ENCODE data around the gene COL8A2. TPM values are rescaled to one million over a fixed set of nuclear protein-coding genes. Genes with fewer than 3 reads are reported as not detected.

The COL8A2 gene
- total RNA-seq, 1 experiment from 2014 or later = not detected

- POLR2A ChIA-PET = interaction anchor here (1.0 kb wide), 1 partner anchor 26 kb away, joined by 6 read pairs; no protein-coding TSS in a partner anchor
- Mint-ChIP-seq H3K4me1 (ENCODE audit: insufficient read depth, unreplicated experiment) (no peaks in the 10 kb centered on the region), H3K27ac (ENCODE audit: low read depth, unreplicated experiment) (no peak overlapping the region), H3K9me3 (ENCODE audit: unreplicated experiment) (no peaks in the 10 kb centered on the region), H3K27me3 (ENCODE audit: insufficient read depth, unreplicated experiment) (no peaks in the 10 kb centered on the region), H3K4me3 (ENCODE audit: unreplicated experiment) (no peak overlapping the region), H3K36me3 (ENCODE audit: insufficient read depth, unreplicated experiment) (peaks cover 14% of the 10 kb centered on the region)
- no peak for DNase-seq (ENCODE audit: unreplicated experiment)
- TF ChIP-seq CTCF (IDR thresholded peaks at IDR 0.05; ENCODE audit: unreplicated experiment) = no peak
- no TSS peak for BruUV-seq (replicated peaks)
- CTCF ChIA-PET = interaction anchor here (0.6 to 2.4 kb wide), 8 partner anchors 9 to 397 kb away, joined by 3 to 5 read pairs (median 3); partner anchors contain the start of genes EVA1B and TRAPPC3
- intact Hi-C loops (cut with micrococcal nuclease) = no loop called here
Measured at GRCh38 chr1:36086529-36087232, 38.3 kb downstream of the COL8A2 start.

GRCh38 chr1:36085686-36086526 lies 39.1 kb downstream of the COL8A2 start:
- TF ChIP-seq CTCF (IDR thresholded peaks at IDR 0.05; ENCODE audit: unreplicated experiment) = no peak
- no TSS peak for BruUV-seq (replicated peaks)
- Mint-ChIP-seq H3K36me3 (ENCODE audit: insufficient read depth, unreplicated experiment) (peaks cover 8% of the 10 kb centered on the region), H3K27ac (ENCODE audit: low read depth, unreplicated experiment) (no peak overlapping the region), H3K4me1 (ENCODE audit: insufficient read depth, unreplicated experiment) (peaks cover under 1% of the 10 kb centered on the region), H3K4me3 (ENCODE audit: unreplicated experiment) (no peak overlapping the region), H3K9me3 (ENCODE audit: unreplicated experiment) (no peaks in the 10 kb centered on the region), H3K27me3 (ENCODE audit: insufficient read depth, unreplicated experiment) (no peaks in the 10 kb centered on the region)
- ChIA-PET CTCF (interaction anchor here (1.1 to 2.4 kb wide), 4 partner anchors 10 to 283 kb away, joined by 3 to 5 read pairs (median 4); partner anchors contain the start of gene TRAPPC3), POLR2A (no interaction called here)
- intact Hi-C loops (cut with micrococcal nuclease) = no loop called here
- DNase-seq (ENCODE audit: unreplicated experiment) = no peak

DNA sequence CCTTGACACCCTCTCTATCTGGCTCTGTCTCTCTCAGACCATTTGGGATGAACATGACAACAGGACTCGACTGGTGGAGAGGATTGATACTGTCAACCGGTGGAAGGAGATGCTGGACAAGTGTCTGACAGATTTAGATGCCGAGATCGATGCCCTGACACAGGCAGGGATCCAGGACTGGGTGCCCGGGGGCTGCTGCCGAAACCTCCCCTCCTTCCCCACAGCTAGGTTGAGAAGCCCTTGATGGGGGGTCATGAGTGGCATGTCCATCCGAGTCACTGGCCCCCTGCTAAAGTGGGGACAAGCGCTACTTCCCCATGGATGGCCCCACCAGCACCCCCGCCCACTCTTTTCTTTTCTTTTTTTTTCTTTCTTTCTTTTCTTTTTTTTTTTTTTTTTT lies 39.9 kb downstream of the COL8A2 start:
- Mint-ChIP-seq H3K4me1 (ENCODE audit: insufficient read depth, unreplicated experiment) (peaks cover 9% of the 10 kb centered on the region), H3K27me3 (ENCODE audit: insufficient read depth, unreplicated experiment) (no peaks in the 10 kb centered on the region), H3K4me3 (ENCODE audit: unreplicated experiment) (no peak overlapping the region), H3K9me3 (ENCODE audit: unreplicated experiment) (no peaks in the 10 kb centered on the region), H3K27ac (ENCODE audit: low read depth, unreplicated experiment) (no peak overlapping the region), H3K36me3 (ENCODE audit: insufficient read depth, unreplicated experiment) (peaks cover 4% of the 10 kb centered on the region)
- ChIA-PET POLR2A (no interaction called here), CTCF (interaction anchor here (1.8 kb wide), 1 partner anchor 284 kb away, joined by 5 read pairs; no protein-coding TSS in a partner anchor)
- no peak for DNase-seq (ENCODE audit: unreplicated experiment)
- intact Hi-C loops (cut with micrococcal nuclease) = no loop called here
- no peak for TF ChIP-seq CTCF (IDR thresholded peaks at IDR 0.05; ENCODE audit: unreplicated experiment)
- BruUV-seq (replicated peaks) = no TSS peak

DNA sequence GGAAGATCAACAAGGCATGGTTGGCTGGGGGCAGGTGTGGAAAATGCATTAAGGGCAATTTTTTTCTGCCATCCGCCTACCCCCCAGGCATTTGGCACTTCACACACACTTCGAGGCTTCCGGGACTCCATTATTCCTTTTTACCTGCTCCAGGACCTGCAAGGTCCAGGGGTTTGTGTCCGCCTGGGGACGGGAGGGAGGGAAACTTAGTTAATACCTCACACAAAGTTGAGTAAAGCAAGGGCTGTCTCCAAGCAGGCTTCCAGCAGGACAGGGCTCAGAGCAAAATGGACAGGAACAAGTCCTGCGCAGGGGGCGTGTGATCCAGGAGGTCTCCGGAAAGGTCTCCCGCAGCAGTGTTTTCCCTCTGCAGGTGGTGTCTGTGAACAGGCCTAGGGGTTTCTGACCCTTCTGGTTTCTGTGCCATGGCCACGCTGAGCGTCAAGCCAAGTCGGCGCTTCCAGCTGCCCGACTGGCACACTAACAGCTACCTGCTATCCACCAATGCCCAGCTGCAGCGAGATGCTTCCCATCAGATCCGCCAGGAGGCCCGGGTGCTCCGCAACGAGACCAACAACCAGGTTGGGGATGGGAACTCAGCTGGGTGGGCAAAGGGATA lies 40.4 kb downstream of the COL8A2 start:
- Mint-ChIP-seq H3K27ac (ENCODE audit: low read depth, unreplicated experiment) (no peak overlapping the region), H3K9me3 (ENCODE audit: unreplicated experiment) (no peaks in the 10 kb centered on the region), H3K4me1 (ENCODE audit: insufficient read depth, unreplicated experiment) (peaks cover 9% of the 10 kb centered on the region), H3K36me3 (ENCODE audit: insufficient read depth, unreplicated experiment) (no peaks in the 10 kb centered on the region), H3K4me3 (ENCODE audit: unreplicated experiment) (no peak overlapping the region), H3K27me3 (ENCODE audit: insufficient read depth, unreplicated experiment) (no peaks in the 10 kb centered on the region)
- ChIA-PET CTCF (interaction anchor here (1.8 kb wide), 1 partner anchor 285 kb away, joined by 5 read pairs; no protein-coding TSS in a partner anchor), POLR2A (no interaction called here)
- no TSS peak for BruUV-seq (replicated peaks)
- DNase-seq (ENCODE audit: unreplicated experiment) = no peak
- no peak for TF ChIP-seq CTCF (IDR thresholded peaks at IDR 0.05; ENCODE audit: unreplicated experiment)
- intact Hi-C loops (cut with micrococcal nuclease) = no loop called here
